Testis (tissue), 3 donors: ENCODE measurements around the gene ZMIZ1. TPM values are rescaled to one million over a fixed set of nuclear protein-coding genes. Genes with fewer than 3 reads are reported as not detected.

Experiments used
- DNase-seq: peaks from one replicate; pipeline ENCODE4 v3.0.0-alpha.2; 2019
- H3K27ac ChIP-seq, 2 donors: fragments of 200-600 bp; sonication (generic); one replicate each; pipeline ENCODE4 v1.5.1; 2019
- H3K27me3 ChIP-seq: fragments of 200-600 bp; sonication (generic); one replicate; pipeline ENCODE4 v1.5.1; 2019
- H3K36me3 ChIP-seq: fragments of 200-600 bp; sonication (generic); one replicate; pipeline ENCODE4 v1.5.1; 2017; ENCODE audit warnings: low read depth; ENCODE audit errors: missing control alignments
- H3K4me1 ChIP-seq: fragments of 200-600 bp; sonication (generic); one replicate; pipeline ENCODE4 v1.5.1; 2019
- H3K4me3 ChIP-seq, 2 donors: fragments of 200-600 bp; sonication (generic); one replicate each; pipeline ENCODE4 v1.5.1; 2017 to 2019
- H3K9me3 ChIP-seq: fragments of 200-600 bp; sonication (generic); one replicate; pipeline ENCODE4 v1.5.1; 2017
- POLR2A ChIP-seq: fragments of 450-650 bp; IDR thresholded peaks from one replicate; pipeline ENCODE4 v1.6.1; 2017; ENCODE audit warnings: antibody characterized with exemption, mild to moderate bottlenecking, moderate library complexity
- WGBS, 2 donors: methylation state at CpG; one replicate each; pipeline ENCODE4 v1.1.5; 2018; 5-methylcytosine and 5-hydroxymethylcytosine counted together
- intact Hi-C: fragments of 100-400 bp; cut with DNase I; formaldehyde crosslinking; loops from one replicate; pipeline ENCODE4 v1.15.1; 2023; ENCODE audit warnings: low total_unique reads
- polyA plus RNA-seq: library from polyadenylated mRNA; stranded (reverse); fragments of 350-450 nt; fragmentation: Illumina TruSeq; extraction: RNeasy Lipid Tissue Mini Kit (QIAGEN cat#74804); gene quantifications from one replicate; pipeline ENCODE4 v1.2.3, GENCODE V29; 2014; ENCODE audit warnings: low read depth, low replicate concordance; ENCODE audit not compliant: insufficient read depth
- total RNA-seq, 2 donors: library from RNA; depleted of rRNA; stranded (reverse); fragments of >200 nt; gene quantifications; one replicate each; pipeline ENCODE4 v1.2.3, GENCODE V29; 2016
- TF ChIP-seq, protein P1 (sequence below), 3 experiments: fragments of 450-650 bp in 2 of 3; fragments of 200-600 bp in 1 of 3; sonication (generic) in 1 of 3; IDR thresholded peaks; one replicate each; pipeline ENCODE4 v1.5.1; 2016 to 2019; ENCODE audit warnings: antibody characterized with exemption in 3 of 3, mild to moderate bottlenecking in 2 of 3, moderate library complexity in 1 of 3

Gene ZMIZ1
- total and polyA plus RNA-seq, 3 donors from 2014 or later, result 15.2 to 22.0 (median 18.8) TPM

DNA sequence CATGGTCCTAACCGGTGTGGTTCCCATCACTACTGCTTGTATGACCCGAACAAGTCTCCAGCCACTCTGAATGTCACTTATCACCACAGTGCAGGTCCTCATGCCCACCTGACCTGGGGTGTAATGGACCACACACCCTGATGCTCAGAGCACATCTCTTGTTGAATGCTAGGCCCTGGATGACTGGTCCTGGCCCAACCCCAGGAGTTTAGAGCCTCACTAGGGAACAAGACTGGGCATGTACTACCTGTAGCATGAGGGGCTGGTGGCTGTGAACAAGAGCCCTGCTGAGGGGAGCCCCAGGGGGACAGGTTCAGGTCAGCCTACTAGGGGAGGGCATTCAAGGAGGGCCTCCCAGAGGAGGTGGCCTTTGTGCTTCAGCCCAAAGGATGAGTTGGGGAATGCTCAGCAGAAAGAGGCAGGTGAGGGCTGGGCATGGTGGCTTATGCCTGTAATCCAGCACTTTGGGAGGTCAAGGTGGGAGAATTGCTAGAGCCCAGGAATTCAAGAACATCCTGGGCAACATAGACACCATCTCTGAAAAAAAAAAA is 31.2 kb downstream of the ZMIZ1 start:
- H3K27ac ChIP-seq, result no peak overlapping the region
- TF ChIP-seq, protein P1, sequence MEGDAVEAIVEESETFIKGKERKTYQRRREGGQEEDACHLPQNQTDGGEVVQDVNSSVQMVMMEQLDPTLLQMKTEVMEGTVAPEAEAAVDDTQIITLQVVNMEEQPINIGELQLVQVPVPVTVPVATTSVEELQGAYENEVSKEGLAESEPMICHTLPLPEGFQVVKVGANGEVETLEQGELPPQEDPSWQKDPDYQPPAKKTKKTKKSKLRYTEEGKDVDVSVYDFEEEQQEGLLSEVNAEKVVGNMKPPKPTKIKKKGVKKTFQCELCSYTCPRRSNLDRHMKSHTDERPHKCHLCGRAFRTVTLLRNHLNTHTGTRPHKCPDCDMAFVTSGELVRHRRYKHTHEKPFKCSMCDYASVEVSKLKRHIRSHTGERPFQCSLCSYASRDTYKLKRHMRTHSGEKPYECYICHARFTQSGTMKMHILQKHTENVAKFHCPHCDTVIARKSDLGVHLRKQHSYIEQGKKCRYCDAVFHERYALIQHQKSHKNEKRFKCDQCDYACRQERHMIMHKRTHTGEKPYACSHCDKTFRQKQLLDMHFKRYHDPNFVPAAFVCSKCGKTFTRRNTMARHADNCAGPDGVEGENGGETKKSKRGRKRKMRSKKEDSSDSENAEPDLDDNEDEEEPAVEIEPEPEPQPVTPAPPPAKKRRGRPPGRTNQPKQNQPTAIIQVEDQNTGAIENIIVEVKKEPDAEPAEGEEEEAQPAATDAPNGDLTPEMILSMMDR (IDR thresholded peaks at IDR 0.05), result no peak
- TF ChIP-seq POLR2A, result no peak
- WGBS, 2 donors, result 92 to 100% methylated on average over 2 of the region's 2 CpGs
- intact Hi-C loops, result no loop called here
- peaks cover 44% of the 10 kb centered on the region for H3K4me1 ChIP-seq
- DNase-seq, result no peak
- H3K27me3 ChIP-seq, result no peaks in the 10 kb centered on the region
- no peaks in the 10 kb centered on the region for H3K9me3 ChIP-seq
- no peaks in the 10 kb centered on the region for H3K36me3 ChIP-seq
- no peak overlapping the region for H3K4me3 ChIP-seq

DNA sequence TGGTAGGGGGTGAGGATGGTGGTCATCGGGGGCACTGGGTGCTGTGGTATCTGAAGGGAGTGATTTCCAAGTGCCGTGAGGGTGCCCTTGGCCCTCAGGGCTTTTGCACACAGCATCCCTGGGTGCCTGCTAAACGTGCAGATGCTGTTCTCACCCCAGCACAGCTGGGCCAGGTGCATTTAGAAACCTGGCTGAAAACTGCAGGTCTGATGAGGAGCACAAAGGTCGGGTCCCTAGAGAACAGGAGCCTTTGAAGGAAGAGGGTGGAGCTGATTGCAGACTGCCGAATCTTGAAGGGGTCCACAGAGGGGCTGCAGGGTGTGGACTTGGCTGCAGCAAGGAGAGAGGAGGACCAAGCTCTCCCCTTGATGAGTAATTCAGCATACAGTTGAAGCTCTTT is 32.0 kb downstream of the ZMIZ1 start:
- H3K27me3 ChIP-seq, result no peaks in the 10 kb centered on the region
- H3K4me3 ChIP-seq, result no peak overlapping the region
- no peaks in the 10 kb centered on the region for H3K9me3 ChIP-seq
- TF ChIP-seq, protein P1 (IDR thresholded peaks at IDR 0.05), result no peak
- no peak for TF ChIP-seq POLR2A
- intact Hi-C loops, result no loop called here
- peaks cover 48% of the 10 kb centered on the region for H3K4me1 ChIP-seq
- DNase-seq, result no peak
- no peak overlapping the region for H3K27ac ChIP-seq
- no peaks in the 10 kb centered on the region for H3K36me3 ChIP-seq
- 58 to 74% methylated on average over 5 of the region's 5 CpGs for WGBS, 2 donors

DNA sequence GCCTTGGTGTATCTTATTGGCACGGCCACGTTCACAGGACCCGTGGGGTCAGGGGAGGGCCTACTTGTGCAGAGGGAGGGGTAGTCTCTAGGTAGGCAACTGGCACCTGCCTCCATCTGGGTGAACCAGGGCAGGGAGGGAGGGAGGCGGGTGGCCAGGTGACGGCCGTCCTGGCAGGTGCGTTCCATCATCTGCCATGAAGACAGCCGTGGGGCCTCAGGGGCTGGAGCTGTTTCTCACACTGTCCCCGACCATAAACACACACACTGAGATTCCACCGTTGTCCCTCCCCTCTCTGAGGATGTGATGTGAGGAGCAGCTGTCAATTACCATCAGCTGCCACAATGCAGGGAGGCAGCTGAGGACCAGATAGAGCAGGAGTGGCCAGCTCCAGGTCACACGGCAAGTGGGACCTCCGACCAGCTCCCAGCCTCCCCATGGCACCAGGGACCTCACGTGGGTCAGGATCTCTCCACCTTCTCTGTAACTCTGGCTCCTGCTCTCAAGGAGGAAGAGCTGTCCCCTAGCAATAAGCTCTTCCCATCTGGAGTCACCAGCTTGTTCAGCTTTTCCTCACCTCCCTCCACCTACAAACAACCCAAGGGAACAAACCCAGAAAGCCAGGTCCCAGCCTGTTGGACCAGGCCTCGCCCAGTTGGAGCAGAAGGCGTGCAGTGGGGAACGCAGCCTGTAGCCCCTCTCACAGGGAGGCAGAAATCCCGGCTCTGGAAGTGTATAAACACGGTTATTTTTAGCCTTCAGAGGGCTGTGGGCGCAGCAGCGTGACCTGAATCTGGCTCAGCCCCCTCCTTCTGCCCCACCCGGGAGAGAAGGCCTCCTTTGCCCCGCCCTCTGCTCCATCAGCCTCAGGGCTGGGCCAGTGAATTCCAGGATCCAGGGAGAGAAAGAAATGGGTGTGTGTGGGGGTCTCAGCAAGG is 33.1 kb downstream of the ZMIZ1 start:
- peaks cover 48% of the 10 kb centered on the region for H3K4me1 ChIP-seq
- H3K4me3 ChIP-seq, result no peak overlapping the region
- H3K27ac ChIP-seq, result peak overlapping the region; percentile 59 to 63
- intact Hi-C loops, result no loop called here
- no peak for TF ChIP-seq POLR2A
- TF ChIP-seq, protein P1 (IDR thresholded peaks at IDR 0.05), result no peak
- no peaks in the 10 kb centered on the region for H3K27me3 ChIP-seq
- no peaks in the 10 kb centered on the region for H3K36me3 ChIP-seq
- H3K9me3 ChIP-seq, result no peaks in the 10 kb centered on the region
- WGBS, 2 donors, result 33 to 50% methylated on average over 12 to 22 of the region's 22 CpGs
- DNase-seq, result peak; percentile 78

DNA sequence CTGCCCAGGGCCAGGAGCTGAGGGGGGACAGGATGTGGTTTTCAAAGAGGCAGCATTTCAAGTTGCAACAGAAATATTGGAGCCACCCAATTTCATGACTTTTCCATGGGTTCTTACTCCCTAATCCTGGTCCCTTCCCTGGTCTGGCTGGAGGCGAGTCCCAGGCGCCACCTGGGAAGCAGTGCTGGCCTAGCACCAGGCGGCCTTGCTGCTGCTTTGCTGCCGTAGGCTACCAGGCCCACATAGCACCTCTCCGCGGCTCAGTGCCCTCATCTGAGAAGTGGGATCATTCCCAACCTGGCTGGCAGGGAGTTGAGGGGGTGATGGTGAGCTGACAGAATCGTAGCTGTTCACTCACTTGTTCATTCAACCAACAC is 33.7 kb downstream of the ZMIZ1 start:
- Histone ChIP-seq H3K27me3 (no peaks in the 10 kb centered on the region), H3K4me1 (peaks cover 42% of the 10 kb centered on the region), H3K9me3 (no peaks in the 10 kb centered on the region), H3K4me3 (no peak overlapping the region), H3K36me3 (no peaks in the 10 kb centered on the region), H3K27ac (peak overlapping the region in 1 of 2 donors; percentile 36)
- intact Hi-C loops, result no loop called here
- no peak for DNase-seq
- 58 to 76% methylated on average over 4 to 7 of the region's 7 CpGs for WGBS, 2 donors
- TF ChIP-seq, protein P1 (IDR thresholded peaks at IDR 0.05), result no peak
- TF ChIP-seq POLR2A, result no peak
